Activated naive CD4-positive, alpha-beta T cell treated with anti-CD3 and anti-CD28 coated beads, Interleukin-2, amount 50 U/mL, for 72 hours (primary cell): ENCODE data around the gene HORMAD2. TPM values are rescaled to one million over a fixed set of nuclear protein-coding genes. Genes with fewer than 3 reads are reported as not detected.
"Not testable (repeated sequence)": the region's sequence is repeated elsewhere in the genome, so short reads cannot be mapped to it uniquely, and the experiment has no call there.

ENCODE experiments used
- ATAC-seq, 2 donors: fragments of 150-1000 bp; cut with Tn5 transposase; 2 replicates each; pipeline ENCODE4 v1.10.0; 2021; ENCODE audit warnings: mild to moderate bottlenecking in 2 of 2, moderate library complexity in 2 of 2
- DNase-seq, 2 donors: peaks; one replicate each; pipeline ENCODE4 v3.0.0; 2021 to 2022; ENCODE audit warnings: low spot score in 2 of 2
- H3K27ac Mint-ChIP-seq, 2 donors: one replicate each; pipeline ENCODE4 v1.8.0; 2022; ENCODE audit warnings: mild to moderate bottlenecking in 2 of 2, mixed read lengths in 2 of 2
- H3K36me3 Mint-ChIP-seq, 2 donors: one replicate each; pipeline ENCODE4 v1.8.0; 2022; ENCODE audit warnings: mixed read lengths in 2 of 2
- H3K9me3 Mint-ChIP-seq, 2 donors: one replicate each; pipeline ENCODE4 v1.8.0; 2022; ENCODE audit warnings: mixed read lengths in 2 of 2
- total RNA-seq, 2 donors: library from RNA; stranded (reverse); gene quantifications; one replicate each; pipeline ENCODE4 v1.2.3, GENCODE V29; 2022

HORMAD2 gene
- total RNA-seq, 2 donors from 2014 or later = 0.27 TPM; not detected in 1

DNA sequence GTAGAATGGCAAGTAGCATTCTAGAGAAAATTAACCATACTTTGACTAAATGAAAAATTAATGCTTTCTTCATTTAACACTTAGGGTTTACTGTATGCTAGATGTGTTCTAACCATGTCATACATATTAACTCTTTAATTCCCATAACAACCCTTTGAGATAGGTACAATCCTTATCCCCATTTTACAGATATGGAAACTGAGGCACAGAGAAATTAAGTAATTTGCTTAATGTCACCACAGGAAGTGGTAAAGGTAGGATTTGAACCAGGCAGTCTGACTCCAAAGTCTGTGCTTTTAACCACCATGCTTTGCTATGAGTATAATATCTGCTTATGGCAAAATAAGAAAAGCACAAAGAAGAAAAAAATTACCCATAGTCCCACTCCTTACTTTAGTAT lies 106.8 kb downstream of the HORMAD2 start:
- H3K36me3 Mint-ChIP-seq = peaks cover 0 to 3% of the 10 kb centered on the region in 2 donors
- H3K27ac Mint-ChIP-seq = peak overlapping the region in 1 of 2 donors; percentile 93
- no peak for ATAC-seq

DNA sequence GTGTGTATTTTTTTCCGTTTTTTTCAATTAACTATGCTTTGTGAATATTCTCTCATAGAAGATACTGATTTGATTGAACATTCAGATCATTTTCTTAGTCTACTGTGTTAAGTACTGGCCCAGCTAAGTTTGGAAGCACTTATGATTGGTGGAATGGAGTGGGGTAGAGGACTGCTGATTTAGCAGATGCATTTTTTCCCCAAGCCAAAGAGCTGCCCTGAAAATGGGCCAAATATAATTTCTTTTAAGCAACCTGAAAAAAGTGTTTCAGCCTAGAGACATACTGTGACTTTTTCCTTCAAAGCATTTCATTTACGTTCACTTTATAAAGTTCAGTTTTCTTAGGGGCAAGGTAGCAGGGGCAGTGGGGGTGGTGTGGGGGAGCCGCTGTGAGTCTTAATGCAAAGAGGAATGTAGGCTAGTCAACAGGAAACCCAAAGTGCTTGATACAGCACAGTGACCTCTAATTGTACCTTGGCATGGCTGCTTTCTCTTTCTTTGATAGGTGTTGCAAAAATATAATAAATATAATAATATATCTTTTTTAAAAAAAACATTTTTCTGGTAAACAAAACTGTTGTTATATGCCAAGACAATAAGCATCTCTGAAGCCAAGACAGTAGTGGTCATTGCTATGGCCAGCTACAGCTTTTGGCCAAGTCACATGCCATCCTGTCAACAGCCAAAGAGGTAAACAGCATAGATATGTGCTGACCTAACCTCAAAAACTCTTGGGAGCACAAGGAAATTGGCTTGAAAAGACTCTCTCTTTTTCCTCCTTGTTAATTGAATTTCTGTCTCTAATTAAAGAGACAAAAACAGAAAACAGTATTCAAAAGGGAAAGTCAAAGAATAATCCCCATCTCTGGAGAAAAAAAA lies 107.5 kb downstream of the HORMAD2 start:
- ATAC-seq = no peak
- peak overlapping the region in 1 of 2 donors; percentile 93 for H3K27ac Mint-ChIP-seq
- peaks cover 0 to 10% of the 10 kb centered on the region in 2 donors for H3K36me3 Mint-ChIP-seq
- H3K9me3 Mint-ChIP-seq = peaks cover 4 to 5% of the 10 kb centered on the region in 2 donors
- DNase-seq = no peak

More for the DNA sequence above, 106.8 kb downstream of the HORMAD2 start:
- H3K9me3 Mint-ChIP-seq = peaks cover 2% of the 10 kb centered on the region in 2 donors
- DNase-seq = no peak

DNA sequence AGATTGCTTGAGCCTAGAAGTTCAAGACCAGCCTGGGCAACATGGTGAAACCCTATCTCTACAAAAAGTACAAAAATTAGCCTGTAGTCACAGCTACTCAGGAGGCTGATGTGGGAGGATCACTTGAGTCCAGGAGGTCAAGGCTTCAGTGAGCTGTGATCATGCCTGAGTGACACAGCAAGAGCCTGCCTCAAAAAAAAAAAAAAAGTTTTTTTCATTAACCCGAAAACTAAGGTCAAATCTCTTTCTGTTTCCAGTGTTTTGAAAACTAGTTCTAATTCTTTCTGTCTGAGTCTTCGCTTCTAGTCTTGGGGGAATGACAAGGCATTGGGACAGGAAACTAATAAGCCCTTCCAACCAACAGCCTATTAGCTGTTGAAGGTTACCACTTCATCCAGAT lies 108.6 kb downstream of the HORMAD2 start:
- peaks cover 0 to 17% of the 10 kb centered on the region in 2 donors for H3K36me3 Mint-ChIP-seq
- ATAC-seq (no peak), DNase-seq (no peak)
- peaks cover 4 to 7% of the 10 kb centered on the region in 2 donors for H3K9me3 Mint-ChIP-seq
- H3K27ac Mint-ChIP-seq = peak overlapping the region in 1 of 2 donors; percentile 8

DNA sequence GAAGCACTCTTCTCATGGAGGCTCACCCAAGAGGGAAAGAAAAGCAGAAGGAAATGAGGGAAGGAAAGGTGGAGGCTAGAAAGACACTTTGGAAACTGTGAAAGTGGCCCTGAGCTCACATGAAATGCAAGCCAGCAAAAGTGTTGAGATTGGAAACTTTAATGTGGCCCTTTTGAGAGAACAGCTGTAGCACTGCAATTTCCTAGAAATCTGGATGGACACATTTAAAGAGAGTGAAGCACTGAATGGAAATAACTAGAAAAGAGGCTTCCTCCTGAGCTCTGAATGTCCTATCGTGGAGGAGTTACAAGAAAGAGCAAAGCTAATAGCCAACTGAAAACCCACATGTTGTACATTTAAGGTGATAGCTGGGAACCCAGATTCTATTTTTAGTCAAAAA lies 110.3 kb downstream of the HORMAD2 start:
- peaks cover 0 to 28% of the 10 kb centered on the region in 2 donors for H3K36me3 Mint-ChIP-seq
- peak overlapping the region in 1 of 2 donors; percentile 19 for H3K27ac Mint-ChIP-seq
- peaks cover 7 to 13% of the 10 kb centered on the region in 2 donors for H3K9me3 Mint-ChIP-seq
- peak in 1 of 2 donors; percentile 27 for ATAC-seq
- DNase-seq = no peak

DNA sequence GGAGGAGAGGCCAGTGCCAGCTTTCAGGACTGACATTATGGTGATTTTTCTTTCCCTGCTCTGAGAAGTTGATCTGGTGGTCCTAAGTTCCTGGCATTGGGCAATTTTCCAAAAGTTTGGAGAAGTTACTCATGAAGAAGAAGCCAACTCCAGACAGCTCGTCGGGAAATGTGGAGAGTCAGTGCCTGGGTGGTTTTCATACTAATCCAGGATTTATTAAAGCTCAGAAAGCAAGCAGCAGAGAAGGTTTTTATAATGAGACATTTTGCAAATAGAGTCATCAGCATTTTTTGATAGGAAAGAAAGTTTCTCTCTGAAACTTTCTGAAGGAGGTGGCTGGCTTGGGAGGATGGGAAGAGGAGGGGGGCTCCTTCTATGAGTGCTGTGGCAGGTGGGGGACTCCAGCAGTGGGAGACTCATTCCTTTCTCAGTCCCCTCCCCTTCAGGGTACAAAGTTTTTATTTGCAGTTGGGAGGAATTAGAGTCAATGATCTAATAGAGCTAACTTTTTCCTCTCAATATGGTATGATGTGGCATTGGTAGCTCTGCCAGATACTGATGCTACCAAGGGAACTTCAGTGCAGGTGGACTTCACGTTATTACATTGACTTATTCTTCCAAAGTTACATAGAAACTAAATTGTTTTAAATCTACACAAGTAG lies 110.9 kb downstream of the HORMAD2 start:
- Mint-ChIP-seq H3K36me3 (peaks cover 0 to 31% of the 10 kb centered on the region in 2 donors), H3K27ac (peak overlapping the region in 1 of 2 donors; percentile 19), H3K9me3 (peaks cover 7 to 13% of the 10 kb centered on the region in 2 donors)
- ATAC-seq (no peak), DNase-seq (no peak)

DNA sequence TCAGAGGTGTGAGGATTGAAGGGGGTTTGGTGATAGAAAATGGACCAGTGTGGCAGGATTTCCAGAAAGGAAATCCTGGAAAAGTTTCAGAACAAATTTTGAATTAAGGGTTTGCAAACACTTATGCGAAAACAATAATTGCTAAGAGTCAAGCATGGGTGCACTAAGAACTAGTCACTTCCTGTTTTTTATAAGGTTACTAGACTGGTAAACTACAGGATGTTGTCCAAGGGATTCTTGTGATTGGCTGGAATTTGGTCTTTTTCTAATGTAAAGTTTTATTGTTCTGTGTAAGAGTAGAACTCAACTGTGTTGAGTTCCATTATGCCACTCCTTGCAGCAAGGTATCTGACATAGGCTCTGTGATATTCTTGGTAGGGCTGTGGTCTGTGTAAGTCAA lies 112.2 kb downstream of the HORMAD2 start:
- Mint-ChIP-seq H3K9me3 (peaks cover 7 to 13% of the 10 kb centered on the region in 2 donors), H3K36me3 (peaks cover 0 to 31% of the 10 kb centered on the region in 2 donors), H3K27ac (peak overlapping the region; percentile 1 to 41)
- DNase-seq (no peak), ATAC-seq (no peak)

DNA sequence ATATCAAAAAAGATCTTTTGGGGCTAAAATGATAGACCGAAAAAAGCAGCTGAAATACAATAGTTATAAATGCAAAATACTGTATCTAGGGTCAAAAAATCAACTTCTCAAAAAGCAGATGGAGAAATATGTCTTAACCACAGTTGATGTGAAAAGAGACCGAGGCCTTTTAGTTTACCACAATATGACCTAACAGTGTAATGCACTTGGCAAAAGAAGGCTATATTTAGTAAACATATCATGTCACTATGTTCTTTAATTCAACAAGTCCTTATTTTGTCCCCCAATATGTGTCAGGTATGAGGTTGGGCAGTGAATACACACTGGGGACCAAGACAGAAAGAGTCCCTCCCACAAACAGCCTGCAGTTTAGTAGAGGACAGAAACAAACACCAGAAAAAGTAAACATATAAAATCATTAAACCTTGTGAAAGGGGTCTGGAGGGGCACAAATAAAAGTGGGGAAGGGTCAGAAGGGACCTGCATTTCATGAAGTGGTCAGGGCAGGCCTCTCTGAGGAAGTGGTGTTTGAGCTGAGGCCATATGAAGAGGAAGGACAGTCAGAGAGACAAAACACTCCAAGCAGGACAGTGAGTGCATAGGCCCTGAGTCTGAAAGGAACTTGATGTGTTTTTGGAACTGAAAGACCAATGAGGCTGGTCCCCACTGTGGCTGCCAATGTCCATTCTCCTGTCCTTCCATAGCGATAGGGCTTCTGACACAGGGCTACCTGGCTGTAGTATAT lies 112.9 kb downstream of the HORMAD2 start:
- Mint-ChIP-seq H3K36me3 (peaks cover 0 to 31% of the 10 kb centered on the region in 2 donors), H3K27ac (peak overlapping the region in 1 of 2 donors; percentile 38), H3K9me3 (peaks cover 7 to 13% of the 10 kb centered on the region in 2 donors)
- DNase-seq (no peak), ATAC-seq (no peak)

DNA sequence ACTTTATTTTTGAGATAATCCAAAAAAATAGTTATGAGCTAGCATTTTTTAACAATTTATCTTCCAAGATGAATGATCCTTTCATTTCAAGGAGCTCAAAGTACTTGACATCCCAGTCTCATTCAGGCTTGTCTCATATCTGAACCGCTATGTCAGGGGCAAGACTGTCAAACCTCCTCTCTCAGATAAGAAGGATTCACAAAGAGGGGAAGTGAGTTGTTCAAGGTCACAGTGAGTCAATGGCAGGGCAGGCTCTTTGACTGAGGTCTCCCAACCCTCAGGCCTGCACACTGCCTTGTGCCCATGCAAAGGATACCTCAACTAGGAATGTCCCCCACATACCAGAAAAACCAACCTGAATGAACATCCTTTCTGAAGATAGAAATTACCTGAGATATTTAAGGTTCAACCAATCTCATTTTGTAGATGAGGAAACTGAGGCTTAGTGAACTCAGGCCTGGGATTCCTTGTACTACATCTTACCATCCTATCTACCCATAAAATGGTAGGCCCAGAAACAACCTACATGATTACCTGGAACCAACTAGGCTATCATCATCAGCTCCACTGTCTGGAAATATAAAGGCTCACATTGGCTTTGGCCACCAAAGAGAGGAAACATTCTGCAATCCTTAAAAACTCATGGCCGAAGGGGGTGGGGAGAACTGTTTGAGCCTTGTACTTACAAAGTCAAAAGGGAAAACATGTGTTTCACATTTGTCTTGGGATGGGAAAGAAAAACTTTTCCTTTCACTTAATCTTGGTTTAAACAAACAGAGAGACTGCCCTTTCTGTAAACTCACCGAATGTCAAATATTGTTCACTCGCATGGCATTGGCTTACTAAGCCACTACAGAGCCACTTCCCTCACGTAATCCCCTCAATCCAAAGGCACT lies 115.2 kb downstream of the HORMAD2 start:
- no peak for DNase-seq
- peak; percentile 49 to 52 for ATAC-seq
- H3K9me3 Mint-ChIP-seq = peaks cover 7 to 13% of the 10 kb centered on the region in 2 donors

DNA sequence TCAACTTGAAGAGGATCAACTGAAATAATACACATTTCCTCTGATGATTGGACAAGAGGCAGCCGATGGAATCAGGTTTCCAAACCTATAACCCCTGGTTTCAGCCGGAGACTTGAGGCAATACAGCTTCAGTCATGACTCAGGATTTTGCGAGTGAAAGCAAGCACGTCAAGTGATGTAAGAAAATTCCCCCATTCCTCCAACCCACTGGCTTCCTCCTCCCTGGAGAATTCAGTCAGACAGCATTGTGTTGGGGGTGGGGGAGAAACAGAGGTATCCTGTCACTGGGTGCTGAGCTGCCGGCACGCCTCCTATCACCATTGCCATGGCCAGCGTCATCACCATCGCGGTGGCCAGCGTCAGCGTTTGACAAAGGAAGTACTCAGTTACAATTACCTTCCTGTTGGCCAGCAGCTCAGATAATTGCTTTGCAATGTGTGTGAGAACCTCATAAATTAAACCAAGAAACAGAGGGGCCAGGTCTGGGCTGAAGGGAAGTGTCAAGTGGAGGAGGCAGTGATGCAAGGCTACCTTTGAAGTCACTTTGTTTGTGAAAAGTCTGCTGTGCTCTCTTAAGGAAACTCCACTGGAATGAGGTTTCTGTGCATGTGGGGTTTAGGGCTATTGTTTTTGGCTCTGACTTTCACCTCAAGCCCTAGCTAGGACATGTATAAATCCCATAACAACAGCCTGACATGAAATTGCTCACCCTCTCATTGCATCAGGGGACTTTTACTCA lies 116.0 kb downstream of the HORMAD2 start:
- peak overlapping the region; percentile 75 to 81 for H3K27ac Mint-ChIP-seq
- ATAC-seq (peak; percentile 78 to 84), DNase-seq (peak; percentile 46 to 72)
- peaks cover 7 to 13% of the 10 kb centered on the region in 2 donors for H3K9me3 Mint-ChIP-seq
- H3K36me3 Mint-ChIP-seq = peaks cover 0 to 31% of the 10 kb centered on the region in 2 donors

More for the DNA sequence above, 115.2 kb downstream of the HORMAD2 start:
- H3K36me3 Mint-ChIP-seq = peaks cover 0 to 31% of the 10 kb centered on the region in 2 donors
- H3K27ac Mint-ChIP-seq = peak overlapping the region; percentile 75 to 81

DNA sequence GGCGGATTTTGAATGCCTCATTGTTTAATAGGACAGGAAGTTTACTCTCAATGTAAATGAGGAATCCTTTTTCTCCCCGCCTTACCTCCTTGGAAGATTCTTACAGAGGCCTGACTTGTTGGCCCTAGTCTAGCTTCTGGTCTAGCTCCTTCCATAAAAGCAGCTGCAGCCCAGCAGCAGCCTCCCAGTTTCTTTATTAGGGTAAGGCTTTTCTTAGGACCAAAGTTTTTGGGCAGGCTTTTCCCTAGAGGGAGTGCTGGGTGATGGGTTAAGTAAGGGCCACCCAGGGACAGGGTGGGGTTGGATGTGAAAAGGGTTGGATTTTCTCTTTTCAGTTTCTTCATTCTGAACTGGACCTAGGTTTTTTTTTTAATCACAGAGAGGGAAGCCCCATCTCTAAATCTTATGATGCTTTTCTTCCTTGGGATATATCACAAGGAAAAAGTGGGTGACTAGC lies 116.6 kb downstream of the HORMAD2 start:
- peaks cover 7 to 13% of the 10 kb centered on the region in 2 donors for H3K9me3 Mint-ChIP-seq
- H3K36me3 Mint-ChIP-seq = peaks cover 0 to 34% of the 10 kb centered on the region in 2 donors
- DNase-seq = no peak
- peak overlapping the region; percentile 75 to 81 for H3K27ac Mint-ChIP-seq
- no peak for ATAC-seq

DNA sequence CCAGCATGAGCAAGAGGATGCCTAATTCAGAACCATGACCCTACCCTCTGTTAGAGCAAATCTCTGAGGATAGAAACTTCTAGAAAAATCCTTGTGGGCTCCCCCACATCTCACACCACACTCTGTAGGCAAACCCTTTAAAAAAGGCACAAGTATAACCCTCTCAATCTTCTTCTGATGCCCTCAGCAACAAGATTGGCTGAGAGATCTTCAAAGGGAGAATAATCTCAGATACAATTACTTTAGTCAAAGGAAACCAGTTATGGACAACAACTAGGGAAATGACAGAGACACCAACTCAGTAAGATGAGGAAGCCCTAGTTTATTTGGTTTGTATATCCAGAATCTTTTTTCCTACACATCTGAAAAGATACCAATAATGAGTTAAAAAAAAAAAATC lies 117.1 kb downstream of the HORMAD2 start:
- H3K27ac Mint-ChIP-seq = peak overlapping the region; percentile 75 to 81
- H3K9me3 Mint-ChIP-seq = peaks cover 3 to 8% of the 10 kb centered on the region in 2 donors
- no peak for DNase-seq
- ATAC-seq = no peak
- peaks cover 0 to 33% of the 10 kb centered on the region in 2 donors for H3K36me3 Mint-ChIP-seq

DNA sequence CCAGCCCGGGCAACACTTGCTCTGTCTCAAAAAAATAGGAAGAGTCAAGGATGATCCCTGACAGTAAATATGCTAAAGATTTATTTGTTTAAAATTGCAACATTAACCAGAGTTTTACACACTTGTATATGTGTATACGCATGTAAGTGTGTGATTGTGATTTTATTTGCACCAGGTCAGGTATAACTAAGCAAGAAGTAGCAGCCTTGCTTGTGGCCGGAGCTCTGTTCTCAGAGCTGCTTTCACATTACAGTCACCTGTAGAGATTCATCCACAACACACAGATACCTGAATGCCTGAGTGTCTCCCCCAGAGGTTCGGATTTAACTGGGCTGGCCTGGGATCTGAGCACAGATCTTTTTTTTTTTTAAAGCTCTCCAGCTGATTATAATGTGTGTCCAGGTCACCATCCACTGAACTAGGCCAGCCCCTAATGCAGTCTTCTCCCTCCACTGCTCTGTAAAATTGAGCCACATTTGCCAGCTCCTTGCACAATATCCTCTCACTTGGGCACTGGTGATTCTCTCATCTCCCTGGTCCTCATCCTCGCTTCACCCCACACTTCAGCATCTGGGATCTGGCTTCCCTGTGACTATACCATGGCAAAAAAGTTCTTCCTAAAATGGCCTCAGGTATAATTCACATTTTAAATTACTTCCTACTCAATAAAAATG lies 118.0 kb downstream of the HORMAD2 start:
- Mint-ChIP-seq H3K27ac (peak overlapping the region in 1 of 2 donors; percentile 72), H3K36me3 (peaks cover 0 to 24% of the 10 kb centered on the region in 2 donors), H3K9me3 (peaks cover 3 to 8% of the 10 kb centered on the region in 2 donors)
- ATAC-seq = no peak
- no peak for DNase-seq

DNA sequence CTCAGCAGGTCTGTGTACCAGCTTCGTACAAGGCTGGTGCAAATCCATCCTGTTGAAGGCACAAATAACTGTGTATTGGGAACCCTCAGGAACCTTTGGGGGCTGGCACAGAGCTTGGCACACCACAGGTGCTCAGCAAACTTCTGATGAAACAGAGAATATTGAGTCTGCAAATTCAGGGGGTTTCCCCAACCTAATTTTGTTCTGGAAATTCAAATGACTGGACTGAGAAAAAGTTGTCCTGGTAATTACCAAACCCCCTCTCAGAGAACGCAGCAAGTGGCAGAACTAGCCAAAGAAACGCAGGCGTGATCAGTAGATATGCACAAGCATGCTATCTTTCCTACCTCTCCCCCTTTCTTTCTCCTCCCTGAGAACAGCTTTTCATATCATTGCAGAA lies 118.7 kb downstream of the HORMAD2 start:
- H3K27ac Mint-ChIP-seq = peak overlapping the region in 1 of 2 donors; percentile 72
- ATAC-seq = no peak

DNA sequence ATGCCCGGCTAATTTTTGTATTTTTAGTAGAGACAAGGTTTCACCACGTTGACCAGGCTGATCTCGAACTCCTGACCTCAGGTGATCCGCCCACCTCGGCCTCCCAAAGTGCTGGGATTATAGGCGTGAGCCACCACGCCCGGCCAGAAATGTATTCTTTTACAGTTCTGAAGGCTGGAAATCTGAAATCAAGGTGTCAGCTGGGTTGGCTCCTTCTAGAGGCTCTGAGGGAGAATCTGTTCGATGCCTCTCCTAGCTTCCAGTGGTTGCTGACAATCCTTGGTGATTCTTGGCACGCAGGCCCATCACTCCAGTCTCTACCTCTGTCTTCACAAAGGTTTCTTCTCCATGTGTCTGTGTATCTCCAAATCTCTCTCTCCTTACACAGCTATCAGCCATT lies 120.6 kb downstream of the HORMAD2 start:
- H3K27ac Mint-ChIP-seq, ATAC-seq, H3K36me3 Mint-ChIP-seq, DNase-seq, H3K9me3 Mint-ChIP-seq: not testable (repeated sequence)

More for the DNA sequence above, 118.7 kb downstream of the HORMAD2 start:
- Mint-ChIP-seq H3K36me3 (peaks cover 0 to 22% of the 10 kb centered on the region in 2 donors), H3K9me3 (peaks cover 3 to 6% of the 10 kb centered on the region in 2 donors)
- no peak for DNase-seq
